HepG2 (cell line): ENCODE measurements around the gene FBXO24. TPM values are rescaled to one million over a fixed set of nuclear protein-coding genes. Genes with fewer than 3 reads are reported as not detected.

Experiments used
- CBX2 ChIP-seq, 2 experiments: fragments of 200-600 bp in 1 of 2; sonication (generic); formaldehyde crosslinking in 1 of 2; IDR thresholded peaks; 2 replicates each; pipeline versions ENCODE4 v1.7.0 to v1.8.1; 2018 to 2022; ENCODE audit warnings: low read depth in 2 of 2, low read length in 1 of 2, mild to moderate bottlenecking in 1 of 2, missing genetic modification reagents in 1 of 2
- CC2D1A ChIP-seq: sonication (generic); formaldehyde crosslinking; IDR thresholded peaks from 2 replicates; pipeline ENCODE4 v1.8.1; 2023; ENCODE audit warnings: mild to moderate bottlenecking, missing genetic modification reagents
- MATR3 ChIP-seq: sonication (generic); formaldehyde crosslinking; IDR thresholded peaks from 2 replicates; pipeline ENCODE4 v1.4.0; 2020; ENCODE audit warnings: missing genetic modification reagents
- MYNN ChIP-seq: sonication (generic); formaldehyde crosslinking; IDR thresholded peaks from 2 replicates; pipeline ENCODE4 v1.4.0; 2020; ENCODE audit warnings: mild to moderate bottlenecking, low read depth, missing genetic modification reagents
- POLR2AphosphoS2 ChIP-seq: IDR thresholded peaks from 2 replicates; pipeline ENCODE4 v1.6.1; 2011; ENCODE audit warnings: low read depth, low read length, improper control_type of control experiment
- PPARG ChIP-seq: conservative IDR thresholded peaks from 2 replicates; pipeline ENCODE4 v1.6.1; 2016; ENCODE audit warnings: missing biosample characterization, missing genetic modification reagents
- ZNF3 ChIP-seq: IDR thresholded peaks from 2 replicates; pipeline ENCODE4 v1.7.0; 2017; ENCODE audit warnings: inconsistent platforms
- ZNF343 ChIP-seq: sonication (generic); formaldehyde crosslinking; IDR thresholded peaks from 2 replicates; pipeline ENCODE4 v1.4.0; 2020; ENCODE audit warnings: mild to moderate bottlenecking, missing genetic modification reagents
- ZNF598 ChIP-seq: sonication (generic); formaldehyde crosslinking; IDR thresholded peaks from 2 replicates; pipeline ENCODE4 v1.5.1; 2020; ENCODE audit warnings: mild to moderate bottlenecking, missing genetic modification reagents, borderline replicate concordance
- ZNF644 ChIP-seq: IDR thresholded peaks from 2 replicates; pipeline ENCODE4 v1.6.1; 2016; ENCODE audit warnings: low read depth
- ZNF879 ChIP-seq: sonication (generic); formaldehyde crosslinking; IDR thresholded peaks from 2 replicates; pipeline ENCODE4 v1.8.1; 2023; ENCODE audit warnings: missing genetic modification reagents
- ZSCAN21 ChIP-seq: sonication (generic); formaldehyde crosslinking; IDR thresholded peaks from 2 replicates; pipeline ENCODE4 v1.8.0; 2022; ENCODE audit warnings: mild to moderate bottlenecking, missing genetic modification reagents, moderate library complexity, borderline replicate concordance
- polyA plus RNA-seq, 8 experiments: library from polyadenylated mRNA; depleted of rRNA in 3 of 8; stranded (reverse) in 7 of 8; unstranded in 1 of 8; fragments of >200 nt; fragmentation: Illumina TruSeq in 4 of 8; extraction: Trizol in 4 of 8; gene quantifications; 2 replicates each; pipeline versions ENCODE4 v1.2.1 to v1.2.3, GENCODE V29; 2011 to 2016; ENCODE audit warnings: low read depth in 4 of 8, missing spikeins in 1 of 8, mixed read lengths in 1 of 8; ENCODE audit not compliant: insufficient read depth in 1 of 8
- total RNA-seq, 5 experiments: library from RNA; depleted of rRNA; stranded (reverse); fragments of >200 nt; fragmentation: Illumina TruSeq; extraction: Trizol; gene quantifications; 2 replicates each; pipeline ENCODE4 v1.2.3, GENCODE V29; 2016; ENCODE audit warnings: low read depth in 1 of 5
- TF ChIP-seq, protein P1 (sequence below): sonication (generic); formaldehyde crosslinking; IDR thresholded peaks from 2 replicates; pipeline ENCODE4 v1.5.0; 2020; ENCODE audit warnings: missing genetic modification reagents
- TF ChIP-seq, protein P2 (sequence below): sonication (generic); formaldehyde crosslinking; IDR thresholded peaks from 2 replicates; pipeline ENCODE4 v1.4.0; 2020; ENCODE audit warnings: missing genetic modification reagents
- TF ChIP-seq, protein P3 (sequence below): sonication (generic); formaldehyde crosslinking; conservative IDR thresholded peaks from 2 replicates; pipeline ENCODE4 v1.8.0; 2022; ENCODE audit warnings: mild to moderate bottlenecking, moderate library complexity, missing genetic modification reagents
- TF ChIP-seq, protein P4 (sequence below): sonication (generic); formaldehyde crosslinking; conservative IDR thresholded peaks from 2 replicates; pipeline ENCODE4 v1.4.0; 2020; ENCODE audit warnings: missing genetic modification reagents
- TF ChIP-seq, protein P5 (sequence below): sonication (generic); formaldehyde crosslinking; IDR thresholded peaks from 2 replicates; pipeline ENCODE4 v1.8.1; 2023; ENCODE audit warnings: mild to moderate bottlenecking, missing genetic modification reagents, borderline replicate concordance

The FBXO24 gene
- total and polyA plus RNA-seq, 2 of the 13 experiments (the other 11 are each of a cell fraction or from before 2014, with no cell fraction given): 0.20 to 0.55 TPM

DNA sequence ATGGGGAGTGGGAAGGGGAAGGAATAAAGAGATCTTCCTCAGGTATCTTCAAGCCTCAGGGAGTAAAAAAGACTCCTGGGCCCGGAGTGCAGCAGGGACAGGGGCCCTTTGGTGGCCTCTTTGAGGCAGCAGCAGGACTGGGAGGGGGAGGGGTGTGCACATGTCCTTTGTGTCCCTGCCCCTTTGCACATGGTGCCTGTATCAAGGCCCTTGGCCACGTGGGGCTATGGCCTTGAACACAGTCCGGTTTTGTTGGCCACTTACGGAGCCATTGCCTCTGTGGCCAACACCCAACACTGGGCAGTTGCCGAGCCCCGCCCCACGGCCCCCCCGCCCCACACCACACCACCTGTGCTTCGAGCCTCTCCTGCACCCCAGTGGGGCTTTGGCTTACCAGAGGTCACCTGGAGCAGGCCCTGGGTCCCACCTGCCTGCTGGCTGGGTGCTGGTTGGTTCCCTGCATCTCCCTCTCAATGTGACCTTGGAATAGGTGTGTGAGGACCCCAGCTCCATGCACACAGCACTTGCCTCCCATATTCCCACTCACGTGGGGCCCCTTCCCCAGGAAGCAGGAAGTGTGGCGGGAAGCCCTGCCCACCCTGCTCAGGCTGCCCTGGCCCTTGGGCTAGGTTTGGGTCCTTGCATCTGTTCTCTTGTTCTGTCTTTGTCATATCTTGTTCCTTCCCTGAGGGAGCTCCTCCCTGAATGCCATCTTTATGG lies 17.8 kb upstream of the FBXO24 start (continued):
- peak; percentile 52; the same call in 1 of the 2 replicates for TF ChIP-seq CC2D1A (CRISPR knock-in tag)
- peak; percentile 81; the same call in 1 of the 2 replicates for TF ChIP-seq ZNF343 (CRISPR knock-in tag)
- no peak; the same call in 1 of the 2 replicates for TF ChIP-seq ZNF598 (CRISPR knock-in tag)
- TF ChIP-seq, protein P1, sequence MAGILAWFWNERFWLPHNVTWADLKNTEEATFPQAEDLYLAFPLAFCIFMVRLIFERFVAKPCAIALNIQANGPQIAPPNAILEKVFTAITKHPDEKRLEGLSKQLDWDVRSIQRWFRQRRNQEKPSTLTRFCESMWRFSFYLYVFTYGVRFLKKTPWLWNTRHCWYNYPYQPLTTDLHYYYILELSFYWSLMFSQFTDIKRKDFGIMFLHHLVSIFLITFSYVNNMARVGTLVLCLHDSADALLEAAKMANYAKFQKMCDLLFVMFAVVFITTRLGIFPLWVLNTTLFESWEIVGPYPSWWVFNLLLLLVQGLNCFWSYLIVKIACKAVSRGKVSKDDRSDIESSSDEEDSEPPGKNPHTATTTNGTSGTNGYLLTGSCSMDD: no peak
- TF ChIP-seq MYNN (CRISPR knock-in tag): no peak
- TF ChIP-seq ZNF3 (CRISPR knock-in tag): no peak
- TF ChIP-seq CBX2 (IDR thresholded peaks at IDR 0.05; ENCODE audit: low read depth, low read length): no peak
- no peak for TF ChIP-seq CBX2 (CRISPR knock-in tag; IDR thresholded peaks at IDR 0.05; ENCODE audit: low read depth)
- 0 out of 2 replicates have a peak, but pooled peaks have one; percentile 42 for TF ChIP-seq ZNF879 (CRISPR knock-in tag)
- TF ChIP-seq, protein P2, sequence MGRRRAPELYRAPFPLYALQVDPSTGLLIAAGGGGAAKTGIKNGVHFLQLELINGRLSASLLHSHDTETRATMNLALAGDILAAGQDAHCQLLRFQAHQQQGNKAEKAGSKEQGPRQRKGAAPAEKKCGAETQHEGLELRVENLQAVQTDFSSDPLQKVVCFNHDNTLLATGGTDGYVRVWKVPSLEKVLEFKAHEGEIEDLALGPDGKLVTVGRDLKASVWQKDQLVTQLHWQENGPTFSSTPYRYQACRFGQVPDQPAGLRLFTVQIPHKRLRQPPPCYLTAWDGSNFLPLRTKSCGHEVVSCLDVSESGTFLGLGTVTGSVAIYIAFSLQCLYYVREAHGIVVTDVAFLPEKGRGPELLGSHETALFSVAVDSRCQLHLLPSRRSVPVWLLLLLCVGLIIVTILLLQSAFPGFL (CRISPR knock-in tag): no peak
- TF ChIP-seq, protein P3, sequence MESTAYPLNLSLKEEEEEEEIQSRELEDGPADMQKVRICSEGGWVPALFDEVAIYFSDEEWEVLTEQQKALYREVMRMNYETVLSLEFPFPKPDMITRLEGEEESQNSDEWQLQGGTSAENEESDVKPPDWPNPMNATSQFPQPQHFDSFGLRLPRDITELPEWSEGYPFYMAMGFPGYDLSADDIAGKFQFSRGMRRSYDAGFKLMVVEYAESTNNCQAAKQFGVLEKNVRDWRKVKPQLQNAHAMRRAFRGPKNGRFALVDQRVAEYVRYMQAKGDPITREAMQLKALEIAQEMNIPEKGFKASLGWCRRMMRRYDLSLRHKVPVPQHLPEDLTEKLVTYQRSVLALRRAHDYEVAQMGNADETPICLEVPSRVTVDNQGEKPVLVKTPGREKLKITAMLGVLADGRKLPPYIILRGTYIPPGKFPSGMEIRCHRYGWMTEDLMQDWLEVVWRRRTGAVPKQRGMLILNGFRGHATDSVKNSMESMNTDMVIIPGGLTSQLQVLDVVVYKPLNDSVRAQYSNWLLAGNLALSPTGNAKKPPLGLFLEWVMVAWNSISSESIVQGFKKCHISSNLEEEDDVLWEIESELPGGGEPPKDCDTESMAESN (CRISPR knock-in tag): no peak; the same call in none of the 2 replicates
- peak; percentile 44; the same call in 1 of the 2 replicates for TF ChIP-seq ZSCAN21 (CRISPR knock-in tag)
- TF ChIP-seq, protein P4, sequence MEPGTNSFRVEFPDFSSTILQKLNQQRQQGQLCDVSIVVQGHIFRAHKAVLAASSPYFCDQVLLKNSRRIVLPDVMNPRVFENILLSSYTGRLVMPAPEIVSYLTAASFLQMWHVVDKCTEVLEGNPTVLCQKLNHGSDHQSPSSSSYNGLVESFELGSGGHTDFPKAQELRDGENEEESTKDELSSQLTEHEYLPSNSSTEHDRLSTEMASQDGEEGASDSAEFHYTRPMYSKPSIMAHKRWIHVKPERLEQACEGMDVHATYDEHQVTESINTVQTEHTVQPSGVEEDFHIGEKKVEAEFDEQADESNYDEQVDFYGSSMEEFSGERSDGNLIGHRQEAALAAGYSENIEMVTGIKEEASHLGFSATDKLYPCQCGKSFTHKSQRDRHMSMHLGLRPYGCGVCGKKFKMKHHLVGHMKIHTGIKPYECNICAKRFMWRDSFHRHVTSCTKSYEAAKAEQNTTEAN: no peak; the same call in 1 of the 2 replicates
- TF ChIP-seq, protein P5, sequence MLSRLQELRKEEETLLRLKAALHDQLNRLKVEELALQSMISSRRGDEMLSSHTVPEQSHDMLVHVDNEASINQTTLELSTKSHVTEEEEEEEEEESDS: peak; percentile 96; the same call in 1 of the 2 replicates
- 0 out of 2 replicates have a peak, but pooled peaks have one; percentile 50 for TF ChIP-seq POLR2AphosphoS2
- TF ChIP-seq MATR3: no peak
- TF ChIP-seq PPARG: peak; percentile 51; the same call in 1 of the 2 replicates
- TF ChIP-seq ZNF644 (CRISPR knock-in tag): peak; percentile 100
